Stomach (tissue), 4 donors: Measurements from ENCODE around the gene TEX19.

Experiments
- CTCF ChIP-seq, 7 experiments: fragments of 450-650 bp in 4 of 7; fragments of 200-600 bp in 3 of 7; sonication (generic) in 3 of 7; IDR thresholded peaks; one replicate each; pipeline ENCODE4 v1.5.1; 2016 to 2019; ENCODE audit warnings: antibody characterized with exemption in 7 of 7, control low read depth in 2 of 7, mild to moderate bottlenecking in 1 of 7
- POLR2A ChIP-seq, 4 donors: fragments of 450-650 bp; IDR thresholded peaks; one replicate each; pipeline ENCODE4 v1.6.1; 2016; ENCODE audit warnings: antibody characterized with exemption in 4 of 4, control low read depth in 2 of 4, mild to moderate bottlenecking in 1 of 4, moderate library complexity in 1 of 4

- TF ChIP-seq POLR2A (IDR thresholded peaks at IDR 0.05), result no peak
- no peak for TF ChIP-seq CTCF (IDR thresholded peaks at IDR 0.05)
These were observed 38.6 kb downstream of the TEX19 start for GRCh38 chr17:82397449-82398335.
